Effector memory CD4-positive, alpha-beta T cell (primary cell): ENCODE results near the gene EFR3B.

ENCODE experiments used
- DNase-seq, 3 donors: peaks; one replicate each; pipeline ENCODE4 v3.0.0-alpha.2; 2020
- H3K27ac ChIP-seq: 2 replicates; pipeline ENCODE4 v1.7.0; 2013; ENCODE audit warnings: mild to moderate bottlenecking, low read length, moderate library complexity; ENCODE audit not compliant: insufficient read depth, poor library complexity, severe bottlenecking
- H3K27me3 ChIP-seq: replicated peaks from 2 replicates; pipeline ENCODE4 v1.7.0; 2013; ENCODE audit warnings: mild to moderate bottlenecking, low read length; ENCODE audit not compliant: insufficient read depth, control insufficient read depth, poor library complexity, severe bottlenecking
- H3K36me3 ChIP-seq: 2 replicates; pipeline ENCODE4 v1.7.0; 2013; ENCODE audit warnings: mild to moderate bottlenecking, low read length, moderate library complexity; ENCODE audit not compliant: control insufficient read depth, insufficient read depth
- H3K4me1 ChIP-seq: 2 replicates; pipeline ENCODE4 v1.7.0; 2013; ENCODE audit warnings: low read length, mild to moderate bottlenecking; ENCODE audit not compliant: control insufficient read depth, insufficient read depth, poor library complexity, severe bottlenecking
- H3K4me3 ChIP-seq: 2 replicates; pipeline ENCODE4 v1.7.0; 2013; ENCODE audit warnings: low read length, low read depth, mild to moderate bottlenecking; ENCODE audit not compliant: insufficient read depth, poor library complexity, severe bottlenecking
- H3K9me3 ChIP-seq: 2 replicates; pipeline ENCODE4 v1.7.0; 2013; ENCODE audit warnings: mild to moderate bottlenecking, low read length, moderate library complexity; ENCODE audit not compliant: control insufficient read depth

The EFR3B gene

DNA sequence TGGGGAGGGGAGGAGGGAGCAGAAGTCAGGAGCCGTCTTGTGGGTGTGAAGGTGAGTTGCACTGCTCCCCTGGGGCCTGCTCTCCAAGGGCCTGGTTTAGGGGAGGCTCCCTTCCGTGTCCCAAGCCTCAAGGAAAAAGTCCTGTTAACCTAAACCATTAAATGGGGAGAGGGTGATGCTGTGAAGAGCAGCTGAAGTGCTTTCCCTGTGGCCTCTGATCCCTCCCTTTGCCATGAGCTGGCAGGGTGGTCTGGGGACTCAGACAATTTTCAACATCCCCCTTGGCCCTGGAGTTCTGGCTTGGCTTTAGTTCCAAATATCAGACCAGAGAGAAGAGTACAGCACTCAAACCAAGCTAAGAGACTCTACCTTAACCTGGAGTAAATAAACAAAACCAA is 127.2 kb downstream of the EFR3B start:
- Histone ChIP-seq H3K4me1 (peaks cover 4% of the 10 kb centered on the region), H3K4me3 (no peak overlapping the region), H3K36me3 (no peaks in the 10 kb centered on the region), H3K27me3 (peaks cover 4% of the 10 kb centered on the region), H3K9me3 (no peaks in the 10 kb centered on the region), H3K27ac (no peak overlapping the region)
- DNase-seq: no peak

DNA sequence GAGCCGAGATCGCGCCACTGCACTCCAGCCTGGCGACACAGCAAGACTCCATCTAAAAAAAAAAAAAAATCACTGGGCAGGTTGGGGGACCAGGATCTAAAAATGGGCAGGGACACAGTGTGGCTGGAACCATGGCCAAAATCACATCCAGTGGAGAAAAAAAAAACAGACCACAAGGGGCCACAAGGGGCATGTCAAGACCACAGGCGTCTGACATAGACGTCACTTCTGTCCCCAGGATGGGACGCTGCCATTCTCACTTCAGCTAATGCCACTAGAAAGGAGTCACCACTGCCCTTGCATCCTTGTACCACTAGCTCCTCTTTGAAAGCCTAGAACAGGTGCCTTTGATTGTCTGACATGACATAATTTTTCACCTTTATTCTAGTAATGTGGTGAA is 129.0 kb downstream of the EFR3B start:
- H3K9me3 ChIP-seq: no peaks in the 10 kb centered on the region
- H3K4me1 ChIP-seq: peaks cover 4% of the 10 kb centered on the region
- no peak overlapping the region for H3K27ac ChIP-seq
- no peak overlapping the region for H3K4me3 ChIP-seq
- H3K27me3 ChIP-seq: peaks cover 4% of the 10 kb centered on the region
- no peak for DNase-seq
- no peaks in the 10 kb centered on the region for H3K36me3 ChIP-seq

DNA sequence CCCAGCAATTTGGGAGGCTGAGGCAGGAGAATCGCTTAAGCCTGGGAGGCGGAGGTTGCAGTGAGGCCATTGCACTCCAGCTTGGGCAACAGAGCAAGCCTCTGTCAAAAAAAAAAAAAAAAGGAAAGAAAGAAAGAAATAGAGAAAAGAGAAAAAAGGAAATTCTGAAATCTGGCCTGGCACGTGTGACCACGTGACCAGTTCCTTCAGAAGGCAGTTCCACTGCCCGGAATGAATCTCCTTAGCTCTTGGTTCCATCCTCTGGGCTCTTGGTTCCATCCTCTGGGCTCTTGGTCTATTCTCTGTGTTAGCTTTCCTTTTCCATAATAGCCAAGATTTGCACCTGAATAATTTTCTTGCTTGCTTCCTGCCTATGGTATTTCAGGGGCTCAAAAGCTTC is 131.8 kb downstream of the EFR3B start:
- H3K4me1 ChIP-seq: peaks cover under 1% of the 10 kb centered on the region
- H3K9me3 ChIP-seq: no peaks in the 10 kb centered on the region
- no peak for DNase-seq
- no peak overlapping the region for H3K27ac ChIP-seq
- no peaks in the 10 kb centered on the region for H3K27me3 ChIP-seq
- H3K36me3 ChIP-seq: no peaks in the 10 kb centered on the region
- H3K4me3 ChIP-seq: no peak overlapping the region

DNA sequence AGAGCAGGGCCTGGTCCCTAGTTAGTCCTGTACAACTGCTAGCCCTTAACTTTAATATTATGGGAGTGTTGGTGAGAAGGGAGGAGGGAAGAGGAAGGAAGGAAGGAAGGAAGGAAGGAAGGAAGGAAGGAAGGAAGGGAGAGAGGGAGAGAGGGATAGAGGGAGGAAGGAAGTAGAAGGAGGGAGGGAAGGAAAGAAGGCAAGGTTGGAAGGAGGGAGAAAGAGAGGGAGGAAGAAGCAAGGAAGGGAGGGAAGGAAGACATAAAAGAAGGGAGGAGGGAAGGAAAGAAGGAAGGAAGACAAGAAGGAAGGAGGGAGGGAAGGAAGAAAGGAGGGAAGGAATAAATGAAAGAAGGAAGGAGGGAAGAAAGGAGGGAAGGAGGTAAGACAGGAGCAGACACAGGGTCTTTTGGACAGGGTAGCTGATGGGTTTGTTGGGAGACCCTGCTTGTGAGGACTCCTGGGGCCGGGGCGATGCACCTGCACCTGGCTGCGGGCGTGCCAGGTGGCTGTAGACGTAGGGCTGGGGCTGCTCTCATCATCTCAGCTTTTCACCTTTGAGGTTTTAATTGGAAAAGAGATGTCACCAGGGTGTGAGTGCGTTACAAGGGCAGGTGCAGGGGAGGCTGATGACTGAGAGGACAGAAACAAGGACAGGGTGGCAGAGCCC is 132.5 kb downstream of the EFR3B start:
- H3K27me3 ChIP-seq: no peaks in the 10 kb centered on the region
- H3K9me3 ChIP-seq: no peaks in the 10 kb centered on the region
- H3K4me1 ChIP-seq: no peaks in the 10 kb centered on the region
- DNase-seq: no peak
- no peak overlapping the region for H3K27ac ChIP-seq
- no peaks in the 10 kb centered on the region for H3K36me3 ChIP-seq
- no peak overlapping the region for H3K4me3 ChIP-seq

DNA sequence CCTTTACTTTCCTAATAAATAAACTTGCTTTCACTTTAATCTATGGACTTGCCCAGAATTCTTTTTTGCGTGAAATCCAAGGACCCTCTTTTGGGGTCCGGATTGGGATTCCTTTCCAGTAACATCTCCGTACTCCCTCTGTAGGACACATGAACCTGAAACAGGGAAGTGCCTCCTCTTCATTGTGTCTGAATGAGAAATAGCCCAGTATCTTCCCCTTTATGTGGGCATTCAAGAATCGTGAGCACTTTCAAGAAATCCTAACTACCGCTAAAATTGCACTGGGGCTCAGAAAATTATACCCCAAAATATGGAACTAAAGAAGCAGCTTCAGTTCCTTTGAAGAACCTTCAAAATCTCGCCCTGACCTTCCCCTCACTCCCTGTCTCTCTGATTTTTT is 134.3 kb downstream of the EFR3B start:
- Histone ChIP-seq H3K9me3 (no peaks in the 10 kb centered on the region), H3K27me3 (no peaks in the 10 kb centered on the region), H3K27ac (no peak overlapping the region), H3K4me3 (no peak overlapping the region), H3K36me3 (no peaks in the 10 kb centered on the region), H3K4me1 (no peaks in the 10 kb centered on the region)
- DNase-seq: no peak

DNA sequence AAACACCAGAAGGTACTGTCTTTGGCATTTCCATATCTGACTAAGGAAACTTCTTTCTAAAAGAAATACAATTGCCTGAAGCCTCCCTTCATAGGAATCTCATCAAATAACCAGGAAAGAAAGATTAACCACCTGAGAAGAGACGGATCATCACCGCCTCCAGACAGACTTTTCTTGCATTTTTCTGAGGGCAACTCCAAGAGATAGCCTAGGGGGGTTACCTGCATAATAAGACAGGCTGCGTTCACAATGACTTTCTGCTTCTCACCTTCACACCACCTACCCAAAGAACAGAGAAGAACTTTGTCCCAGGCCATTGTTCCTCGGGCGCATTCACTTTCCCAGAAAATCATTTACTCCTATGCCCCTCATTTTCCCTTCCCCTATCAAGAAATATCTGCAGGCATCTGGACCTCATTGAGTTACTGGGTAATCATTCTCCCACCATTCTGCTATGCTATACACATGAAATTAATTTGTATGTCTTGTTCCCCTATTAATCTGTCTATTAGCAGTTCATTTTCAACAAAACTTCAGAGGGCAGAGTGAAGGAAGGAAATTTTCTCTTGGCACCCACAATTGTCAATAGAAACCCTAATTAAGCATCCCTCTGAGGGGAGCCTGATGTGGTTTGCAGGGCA is 134.8 kb downstream of the EFR3B start:
- DNase-seq: no peak
- H3K27me3 ChIP-seq: no peaks in the 10 kb centered on the region

DNA sequence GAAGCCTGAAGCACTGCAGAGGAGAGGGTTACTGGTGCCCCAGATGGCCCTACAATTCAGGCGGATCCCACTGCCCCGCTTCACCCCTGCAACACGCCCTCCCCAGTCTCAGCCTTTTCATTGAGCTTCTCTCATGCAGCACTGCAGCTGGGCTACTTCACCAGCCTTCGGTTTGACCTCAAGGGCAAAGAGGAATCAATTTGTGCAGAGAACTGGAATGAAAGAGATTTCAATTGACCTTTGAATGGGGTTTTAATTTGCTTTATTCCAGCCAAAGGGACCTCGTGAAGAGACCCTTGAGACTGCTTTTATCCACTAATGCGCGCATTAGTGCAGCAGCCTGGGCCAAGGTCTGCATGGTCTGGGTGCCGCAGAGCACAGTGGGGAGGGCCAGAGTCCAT is 135.3 kb downstream of the EFR3B start:
- no peaks in the 10 kb centered on the region for H3K27me3 ChIP-seq
- DNase-seq: no peak

More for the DNA sequence above, 134.8 kb downstream of the EFR3B start:
- H3K9me3 ChIP-seq: no peaks in the 10 kb centered on the region
- no peak overlapping the region for H3K27ac ChIP-seq
- no peaks in the 10 kb centered on the region for H3K36me3 ChIP-seq
- no peak overlapping the region for H3K4me3 ChIP-seq
- no peaks in the 10 kb centered on the region for H3K4me1 ChIP-seq

DNA sequence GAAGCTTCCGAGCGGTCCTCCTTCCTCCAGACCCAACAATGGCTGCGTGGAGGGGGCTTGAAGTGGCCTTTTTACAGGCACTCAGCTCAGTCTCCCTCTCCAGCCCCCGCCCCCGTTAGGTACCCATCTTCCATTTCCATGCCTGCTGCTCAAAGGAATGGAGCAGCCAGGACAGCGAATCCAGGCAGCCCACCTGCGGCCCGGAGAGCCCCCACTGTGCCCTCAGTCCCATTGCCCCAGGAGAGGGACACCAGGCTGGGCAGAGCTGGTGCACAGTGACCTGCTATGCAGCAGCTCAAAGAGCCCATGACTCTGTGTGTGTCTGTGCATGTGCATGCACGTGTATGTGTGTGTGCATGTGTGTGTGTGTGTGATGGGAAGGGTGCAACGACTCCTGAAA is 137.1 kb downstream of the EFR3B start:
- Histone ChIP-seq H3K4me1 (no peaks in the 10 kb centered on the region), H3K9me3 (no peaks in the 10 kb centered on the region), H3K27ac (no peak overlapping the region), H3K27me3 (no peaks in the 10 kb centered on the region), H3K36me3 (no peaks in the 10 kb centered on the region), H3K4me3 (no peak overlapping the region)
- DNase-seq: no peak

More for the DNA sequence above, 135.3 kb downstream of the EFR3B start:
- Histone ChIP-seq H3K9me3 (no peaks in the 10 kb centered on the region), H3K4me3 (no peak overlapping the region), H3K4me1 (no peaks in the 10 kb centered on the region), H3K27ac (no peak overlapping the region), H3K36me3 (no peaks in the 10 kb centered on the region)

DNA sequence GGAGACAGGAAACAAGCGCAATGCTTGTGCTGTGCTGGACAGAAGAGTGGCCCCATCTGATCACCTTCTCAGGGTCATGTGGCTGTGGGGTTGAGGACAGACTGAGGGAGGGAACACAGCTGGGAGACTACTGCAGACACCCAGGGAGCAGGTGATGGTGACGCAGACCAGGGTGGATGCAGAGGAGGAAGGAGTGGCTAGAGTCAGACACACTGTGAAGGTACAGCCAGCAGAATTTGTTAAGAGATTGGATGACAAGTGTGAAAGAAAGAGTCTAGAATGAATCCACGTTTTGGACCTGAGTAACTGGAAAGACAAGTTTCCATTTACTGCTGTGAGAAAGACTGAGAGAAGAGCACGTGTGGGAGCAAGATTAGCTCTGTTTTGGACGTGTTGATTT is 142.4 kb downstream of the EFR3B start:
- Histone ChIP-seq H3K9me3 (no peaks in the 10 kb centered on the region), H3K4me3 (no peak overlapping the region), H3K4me1 (no peaks in the 10 kb centered on the region), H3K27ac (no peak overlapping the region), H3K27me3 (no peaks in the 10 kb centered on the region), H3K36me3 (no peaks in the 10 kb centered on the region)
- no peak for DNase-seq

DNA sequence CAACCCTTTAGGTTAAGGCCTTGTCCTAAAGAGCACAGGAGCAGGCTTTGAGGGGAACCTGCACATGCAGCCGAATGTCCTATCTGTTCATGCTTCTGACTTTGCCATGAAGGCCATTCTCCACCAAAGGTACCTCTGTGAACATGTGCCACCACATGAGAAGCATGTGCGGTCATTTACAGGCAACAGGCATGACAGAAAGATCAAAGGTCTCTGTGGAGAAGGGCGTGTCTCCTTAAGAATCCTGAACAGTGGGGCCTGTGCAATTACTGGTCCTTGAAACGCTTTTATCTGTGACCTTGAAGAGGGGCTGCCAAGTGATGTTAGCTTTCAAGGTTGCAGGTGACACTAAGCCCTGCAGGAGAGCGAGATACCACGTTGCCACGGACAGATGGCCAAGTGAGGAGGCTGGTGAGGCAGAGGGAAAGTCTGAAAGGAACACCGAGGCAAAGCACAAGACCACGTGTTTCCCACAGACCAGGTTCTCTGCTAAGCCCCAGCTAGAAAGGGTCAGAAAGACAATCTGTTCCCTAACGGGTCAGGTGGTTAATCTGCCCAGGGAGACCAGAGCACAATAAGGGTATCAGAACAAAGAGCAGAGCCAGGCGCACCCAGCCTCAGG is 146.0 kb downstream of the EFR3B start:
- Histone ChIP-seq H3K4me1 (no peaks in the 10 kb centered on the region), H3K4me3 (no peak overlapping the region), H3K36me3 (no peaks in the 10 kb centered on the region), H3K27ac (no peak overlapping the region), H3K27me3 (no peaks in the 10 kb centered on the region), H3K9me3 (no peaks in the 10 kb centered on the region)
- DNase-seq: no peak
